Astrocyte of the spinal cord (primary cell): ENCODE data around the gene PPP6R1.

Experiments
- DNase-seq: peaks from one replicate; pipeline ENCODE4 v3.0.0; 2011; ENCODE audit warnings: low read depth, low spot score
- H3K4me3 ChIP-seq: 2 replicates; pipeline ENCODE4 v1.5.1; 2011; ENCODE audit warnings: low read depth, mild to moderate bottlenecking, low read length, moderate library complexity
- in situ Hi-C: cut with HindIII; loops from 2 replicates; pipeline ENCODE4 v1.10.0; 2017; ENCODE audit warnings: low sequenced_read_pairs
- TF ChIP-seq, protein P1 (sequence below): IDR thresholded peaks from 2 replicates; pipeline ENCODE4 v1.5.1; 2012; ENCODE audit warnings: low read depth, mild to moderate bottlenecking, low read length, inconsistent platforms

Gene PPP6R1

DNA sequence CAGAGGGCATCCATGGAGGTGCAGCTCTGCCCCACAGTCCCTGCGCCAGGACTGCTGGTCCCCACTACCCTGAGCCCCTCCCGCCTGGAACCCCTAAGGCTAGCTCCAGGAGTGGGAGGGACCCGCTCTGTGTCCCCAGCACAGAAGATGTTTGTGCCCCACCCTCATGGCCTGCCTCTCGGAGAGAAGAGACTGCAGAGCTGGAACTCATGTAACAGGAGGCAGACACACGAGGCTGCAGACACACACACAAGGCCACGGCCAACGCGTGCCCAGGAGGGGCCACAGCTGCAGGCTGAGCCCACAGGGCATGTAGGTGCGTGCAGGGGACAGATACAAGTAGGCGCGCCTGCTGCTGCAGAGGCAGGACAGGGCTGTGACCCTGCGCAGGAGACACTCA is 19.8 kb downstream of the PPP6R1 start:
- DNase-seq, result no peak
- no peak overlapping the region for H3K4me3 ChIP-seq
- in situ Hi-C loops, result no loop called here
- TF ChIP-seq, protein P1, sequence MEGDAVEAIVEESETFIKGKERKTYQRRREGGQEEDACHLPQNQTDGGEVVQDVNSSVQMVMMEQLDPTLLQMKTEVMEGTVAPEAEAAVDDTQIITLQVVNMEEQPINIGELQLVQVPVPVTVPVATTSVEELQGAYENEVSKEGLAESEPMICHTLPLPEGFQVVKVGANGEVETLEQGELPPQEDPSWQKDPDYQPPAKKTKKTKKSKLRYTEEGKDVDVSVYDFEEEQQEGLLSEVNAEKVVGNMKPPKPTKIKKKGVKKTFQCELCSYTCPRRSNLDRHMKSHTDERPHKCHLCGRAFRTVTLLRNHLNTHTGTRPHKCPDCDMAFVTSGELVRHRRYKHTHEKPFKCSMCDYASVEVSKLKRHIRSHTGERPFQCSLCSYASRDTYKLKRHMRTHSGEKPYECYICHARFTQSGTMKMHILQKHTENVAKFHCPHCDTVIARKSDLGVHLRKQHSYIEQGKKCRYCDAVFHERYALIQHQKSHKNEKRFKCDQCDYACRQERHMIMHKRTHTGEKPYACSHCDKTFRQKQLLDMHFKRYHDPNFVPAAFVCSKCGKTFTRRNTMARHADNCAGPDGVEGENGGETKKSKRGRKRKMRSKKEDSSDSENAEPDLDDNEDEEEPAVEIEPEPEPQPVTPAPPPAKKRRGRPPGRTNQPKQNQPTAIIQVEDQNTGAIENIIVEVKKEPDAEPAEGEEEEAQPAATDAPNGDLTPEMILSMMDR, result no peak

DNA sequence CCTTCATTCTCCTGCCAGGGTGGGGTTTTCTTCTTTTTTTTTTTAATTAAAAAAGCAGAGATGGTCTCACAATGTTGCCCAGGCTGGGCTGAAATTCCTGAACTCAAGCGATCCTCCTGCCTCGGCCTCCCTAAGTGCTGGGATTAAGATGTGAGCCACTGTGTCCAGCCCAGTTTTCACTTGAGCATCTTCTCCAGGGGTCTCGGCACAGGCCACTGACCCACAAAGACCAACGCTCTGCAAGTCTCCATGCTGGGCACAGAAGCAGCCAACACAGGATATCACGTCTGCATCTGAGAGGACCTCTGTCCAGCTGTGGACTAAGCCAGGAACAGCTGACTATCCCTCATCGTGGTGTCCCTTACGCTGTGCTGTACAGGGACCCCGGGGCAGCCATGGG is 20.8 kb downstream of the PPP6R1 start:
- in situ Hi-C loops, result no loop called here
- no peak overlapping the region for H3K4me3 ChIP-seq
- TF ChIP-seq, protein P1, result no peak
- no peak for DNase-seq

DNA sequence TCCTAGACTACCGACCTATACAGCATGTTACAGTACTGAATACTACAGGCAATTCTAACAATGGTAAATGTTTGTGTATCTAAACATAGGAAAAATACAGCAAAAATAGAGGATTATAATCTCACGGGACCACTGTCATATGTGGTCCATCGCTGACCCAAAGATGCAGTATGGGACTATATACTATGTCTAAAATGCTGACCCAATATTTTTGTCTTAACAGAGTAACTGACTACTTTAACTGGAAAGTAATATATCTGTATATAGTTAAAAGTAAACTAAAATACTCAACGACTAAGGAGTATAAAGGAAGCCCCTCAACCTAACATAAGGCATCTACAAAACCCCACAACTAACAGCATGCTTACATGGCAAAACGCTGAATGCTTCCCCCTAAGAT is 25.8 kb downstream of the PPP6R1 start:
- in situ Hi-C loops, result no loop called here

DNA sequence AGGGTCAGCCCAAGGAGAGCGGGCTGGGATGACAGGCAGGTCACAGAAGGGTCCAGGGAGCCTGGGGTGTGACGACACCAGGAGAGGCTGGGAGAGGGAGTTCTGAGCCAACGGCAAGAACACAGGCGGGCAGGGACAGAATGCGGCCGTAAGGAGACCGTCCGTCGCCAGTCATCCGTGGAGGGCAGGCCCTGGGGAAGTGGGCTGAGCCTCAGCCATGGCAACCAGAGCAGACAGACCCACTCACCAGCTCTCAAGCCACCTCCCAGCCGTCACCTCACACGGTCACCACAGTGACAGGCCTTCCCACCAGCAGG is 26.6 kb downstream of the PPP6R1 start:
- in situ Hi-C loops, result no loop called here
- TF ChIP-seq, protein P1, result no peak
- no peak for DNase-seq
- H3K4me3 ChIP-seq, result no peak overlapping the region

More for the DNA sequence above, 25.8 kb downstream of the PPP6R1 start:
- TF ChIP-seq, protein P1, result no peak
- DNase-seq, result no peak
- no peak overlapping the region for H3K4me3 ChIP-seq

DNA sequence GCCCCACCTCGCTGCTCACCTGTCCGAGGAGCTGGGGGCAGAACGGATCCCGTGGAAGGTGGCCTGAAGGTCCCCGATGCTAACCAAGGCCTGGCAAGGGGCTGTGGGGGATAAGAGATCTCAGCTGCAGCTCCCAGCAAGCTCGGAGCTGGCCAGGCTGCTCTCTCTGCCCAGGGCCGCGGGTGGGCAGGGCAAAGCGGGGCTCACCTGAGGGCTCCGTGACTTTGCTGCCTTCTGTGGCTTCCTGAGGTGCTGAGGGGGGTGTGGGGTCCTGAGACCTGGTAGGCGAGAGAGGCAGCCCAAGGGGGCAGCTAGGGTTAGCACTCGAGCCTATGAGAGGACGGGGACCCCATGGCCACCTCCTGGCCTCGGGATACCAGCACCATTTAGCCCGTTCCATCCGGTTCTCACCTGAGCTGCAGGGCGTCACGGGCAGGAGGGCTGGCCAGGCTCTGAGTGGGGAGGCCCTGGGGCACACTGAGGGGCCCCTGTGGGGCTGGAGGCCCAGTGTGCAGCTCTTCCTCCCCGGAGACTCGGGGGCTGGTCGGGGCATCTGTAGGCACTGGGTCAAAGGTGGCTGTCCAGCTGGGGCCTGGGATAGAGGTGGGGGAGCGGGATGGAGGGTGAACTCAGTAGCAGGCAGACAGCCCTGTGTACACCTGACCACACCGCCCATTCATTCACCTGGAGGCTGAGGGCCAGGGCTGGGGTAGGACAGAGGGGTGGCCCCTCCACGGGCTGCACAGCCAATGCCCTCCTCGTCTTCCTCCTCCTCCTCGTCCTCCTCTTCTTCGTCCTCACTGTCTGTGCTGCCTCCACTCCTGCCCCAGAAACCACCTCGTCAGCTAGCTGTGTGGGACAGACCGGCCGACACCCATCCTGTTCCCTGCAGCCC is 27.2 kb downstream of the PPP6R1 start:
- in situ Hi-C loops, result no loop called here
- H3K4me3 ChIP-seq, result no peak overlapping the region
- TF ChIP-seq, protein P1, result no peak
- no peak for DNase-seq

DNA sequence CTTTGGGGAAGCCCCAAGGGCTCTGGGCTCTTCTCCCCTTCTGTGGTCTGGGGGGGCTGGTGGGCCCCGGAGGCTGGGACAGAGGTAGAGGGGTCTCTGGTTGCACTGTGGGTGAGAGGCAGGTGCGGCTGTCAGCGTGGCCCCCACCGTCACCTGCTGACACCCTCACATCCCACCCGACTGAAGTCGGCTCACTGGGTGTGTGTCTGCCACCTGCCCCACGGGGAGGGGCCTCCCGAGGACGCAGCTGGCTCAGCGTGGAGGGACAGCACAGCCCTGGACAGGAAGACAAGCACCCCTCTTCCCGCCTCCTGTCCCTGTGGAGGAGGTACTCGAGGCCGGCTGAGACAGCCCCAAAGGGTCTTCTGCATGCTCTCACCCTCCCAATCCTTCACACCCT is 28.0 kb downstream of the PPP6R1 start:
- in situ Hi-C loops, result no loop called here
- H3K4me3 ChIP-seq, result no peak overlapping the region
- no peak for DNase-seq
- TF ChIP-seq, protein P1, result no peak
